HG03066 (cell line): ENCODE data around the gene ABCE1.

ENCODE experiments used
- ATAC-seq: cut with Tn5 transposase; IDR thresholded peaks from one replicate; pipeline ENCODE4 v1.9.1; 2021; ENCODE audit warnings: low read depth; ENCODE audit not compliant: unreplicated experiment

Gene ABCE1

DNA sequence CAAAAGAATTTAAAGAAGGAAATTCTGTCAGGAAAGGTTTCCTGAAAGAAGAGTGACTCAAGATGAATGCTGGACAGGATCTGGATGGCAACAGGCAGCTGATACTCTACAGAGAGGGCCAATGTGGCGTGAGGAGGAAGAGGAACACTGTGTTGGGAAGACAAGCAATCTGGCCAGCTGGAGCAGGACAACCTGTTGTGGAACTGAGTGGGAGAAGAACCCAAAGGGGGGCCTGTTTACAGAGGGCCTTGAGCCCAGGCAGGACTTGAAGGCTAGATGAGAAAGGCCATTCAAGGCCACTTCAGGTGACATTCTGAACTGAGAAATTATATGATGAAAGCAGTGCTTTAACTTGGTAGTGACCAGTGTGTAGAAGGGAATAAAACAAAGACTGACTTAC lies 73.8 kb downstream of the ABCE1 start:
- ATAC-seq: no peak

DNA sequence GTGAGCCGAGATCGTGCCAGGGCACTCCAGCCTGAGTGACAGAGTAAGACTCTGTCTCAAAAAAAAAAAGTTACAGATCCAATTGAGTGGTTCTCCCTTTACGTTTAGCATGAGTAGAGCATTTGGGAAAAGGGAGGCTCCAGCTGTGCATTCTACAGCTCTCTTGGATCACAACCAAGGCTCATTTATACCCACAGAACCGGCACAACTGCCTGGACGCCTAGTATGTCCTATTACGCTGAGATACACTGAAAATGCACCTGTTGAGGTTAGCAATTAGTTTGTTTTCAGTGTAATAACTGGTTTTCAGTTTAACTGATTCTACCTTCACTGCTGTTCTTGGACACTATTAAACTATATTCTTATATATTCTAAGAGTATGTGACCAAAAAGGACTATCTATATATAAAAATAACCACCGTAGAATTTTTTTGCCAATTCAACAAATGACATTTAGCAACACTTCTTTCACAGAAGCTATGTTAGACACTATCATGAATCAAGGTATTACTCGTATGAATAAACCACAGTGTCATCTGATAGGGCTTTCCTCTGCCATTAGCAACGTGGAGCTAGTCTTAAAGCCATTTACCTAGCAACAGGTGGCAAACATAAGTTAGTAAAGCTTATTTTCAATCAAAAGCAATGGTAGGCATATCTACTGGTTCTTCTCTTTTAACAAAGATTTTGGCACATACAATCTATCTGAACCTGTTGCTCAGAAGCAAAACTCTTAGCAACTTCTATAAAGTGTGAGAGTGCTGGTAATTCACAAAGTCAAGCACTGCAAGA lies 78.7 kb downstream of the ABCE1 start:
- ATAC-seq: no peak

DNA sequence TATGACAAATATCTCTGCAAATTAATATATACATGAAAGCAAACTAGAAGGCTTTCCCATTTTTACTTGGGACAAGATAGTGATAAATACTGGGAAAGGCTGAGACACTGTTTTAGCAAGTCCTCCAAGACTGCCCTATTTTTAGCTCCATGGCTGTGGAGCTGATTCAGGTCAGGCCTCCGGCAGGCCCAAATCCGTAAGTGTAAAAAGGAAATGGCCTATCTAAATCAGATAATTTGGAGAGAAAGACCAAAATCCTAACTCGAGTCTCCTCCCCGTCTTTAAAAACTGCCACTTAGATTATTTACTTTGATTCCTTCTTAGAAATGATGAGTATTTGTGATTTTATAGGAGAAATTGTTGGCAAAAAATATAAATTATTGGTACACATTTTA lies 79.4 kb downstream of the ABCE1 start:
- ATAC-seq: no peak

DNA sequence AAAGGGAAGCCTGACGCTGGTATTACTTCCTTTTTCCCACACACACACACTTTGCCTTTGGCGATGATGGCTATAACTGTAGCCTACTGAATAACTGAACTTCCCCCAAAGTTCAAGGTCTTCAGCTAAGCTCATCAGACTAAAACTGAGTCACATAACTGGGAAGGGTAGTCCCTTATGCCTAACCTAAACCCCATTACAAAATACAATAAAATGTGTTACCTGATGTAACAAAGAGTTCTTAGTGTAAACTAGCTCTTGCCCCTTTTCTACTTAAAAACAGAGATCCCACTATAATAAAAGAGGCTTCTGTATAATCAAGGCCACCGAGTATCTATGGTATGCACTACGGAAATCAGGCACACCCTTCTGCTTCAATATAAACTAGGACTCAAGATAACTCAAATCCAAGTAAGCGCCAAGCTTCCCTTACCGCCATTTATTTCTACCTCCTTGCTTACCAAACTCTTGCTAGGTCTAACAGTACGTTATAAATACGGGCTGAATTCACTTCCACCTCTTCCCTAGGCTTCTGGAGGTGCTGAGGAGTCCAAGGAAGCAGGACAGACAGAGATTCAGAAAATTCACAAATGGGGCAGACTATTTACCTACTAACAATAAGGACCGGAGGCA lies 79.9 kb downstream of the ABCE1 start:
- no peak for ATAC-seq

DNA sequence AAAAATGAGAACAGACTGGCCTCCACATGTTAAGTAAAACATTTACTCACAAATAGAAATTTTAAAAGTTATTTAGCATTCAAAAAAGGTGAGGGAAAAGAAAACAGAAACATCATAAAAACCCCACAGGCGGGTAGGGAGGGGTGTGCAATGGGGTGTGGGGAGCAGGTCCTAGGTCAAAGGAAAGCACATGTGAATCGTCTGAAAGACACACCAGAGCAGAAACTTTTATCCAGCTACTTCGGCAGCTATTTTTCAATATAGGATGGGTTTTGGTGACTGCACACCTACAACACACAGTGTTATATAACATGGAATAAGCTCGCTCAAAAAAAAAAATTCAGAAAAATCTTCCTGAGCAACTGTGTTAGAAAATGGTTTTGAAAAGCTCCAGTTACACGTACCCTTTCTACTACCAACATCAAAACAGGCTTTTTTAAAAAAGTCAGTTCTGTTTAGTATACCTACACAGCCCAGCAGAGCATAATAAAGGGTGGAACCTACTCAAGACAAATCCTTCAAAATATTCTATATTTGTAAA lies 80.7 kb downstream of the ABCE1 start:
- no peak for ATAC-seq
